ENCODE data around the gene MUSK.

DNA sequence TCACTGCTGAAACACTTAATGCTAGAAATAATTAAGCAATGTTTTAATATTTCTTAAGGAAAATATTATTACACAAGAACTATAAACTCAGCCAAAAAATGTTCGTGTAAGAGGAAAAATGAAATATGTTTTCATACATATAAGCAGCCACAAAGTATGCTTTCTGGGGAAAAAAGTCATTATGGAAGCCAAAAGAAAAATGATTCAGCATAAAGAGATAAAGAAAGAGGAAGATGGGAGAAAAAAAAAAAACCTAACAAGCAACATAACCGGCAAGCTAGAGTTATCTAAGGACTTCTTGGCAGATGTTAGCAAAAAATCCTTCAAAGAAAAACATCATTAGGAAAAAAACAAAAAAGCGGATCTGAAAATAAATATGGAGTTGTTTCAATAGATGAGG lies 179.1 kb downstream of the MUSK start:
- no peak for TF ChIP-seq EZH2 (IDR thresholded peaks at IDR 0.05; ENCODE audit: low read depth, unreplicated experiment)
- TF ChIP-seq CTCF (conservative IDR thresholded peaks at IDR 0.05; ENCODE audit: low read depth in 2 of 2): no peak
- no peak for TF ChIP-seq EZH2phosphoT487 (IDR thresholded peaks at IDR 0.05; ENCODE audit: unreplicated experiment)
- TF ChIP-seq POLR2AphosphoS5 (IDR thresholded peaks at IDR 0.05; ENCODE audit: low read depth): no peak
- no peak for TF ChIP-seq ZNF114 (CRISPR knock-in tag; IDR thresholded peaks at IDR 0.05)
- no peak for TF ChIP-seq ZNF331 (CRISPR knock-in tag; IDR thresholded peaks at IDR 0.05; ENCODE audit: low read depth)
- TF ChIP-seq, protein P1, sequence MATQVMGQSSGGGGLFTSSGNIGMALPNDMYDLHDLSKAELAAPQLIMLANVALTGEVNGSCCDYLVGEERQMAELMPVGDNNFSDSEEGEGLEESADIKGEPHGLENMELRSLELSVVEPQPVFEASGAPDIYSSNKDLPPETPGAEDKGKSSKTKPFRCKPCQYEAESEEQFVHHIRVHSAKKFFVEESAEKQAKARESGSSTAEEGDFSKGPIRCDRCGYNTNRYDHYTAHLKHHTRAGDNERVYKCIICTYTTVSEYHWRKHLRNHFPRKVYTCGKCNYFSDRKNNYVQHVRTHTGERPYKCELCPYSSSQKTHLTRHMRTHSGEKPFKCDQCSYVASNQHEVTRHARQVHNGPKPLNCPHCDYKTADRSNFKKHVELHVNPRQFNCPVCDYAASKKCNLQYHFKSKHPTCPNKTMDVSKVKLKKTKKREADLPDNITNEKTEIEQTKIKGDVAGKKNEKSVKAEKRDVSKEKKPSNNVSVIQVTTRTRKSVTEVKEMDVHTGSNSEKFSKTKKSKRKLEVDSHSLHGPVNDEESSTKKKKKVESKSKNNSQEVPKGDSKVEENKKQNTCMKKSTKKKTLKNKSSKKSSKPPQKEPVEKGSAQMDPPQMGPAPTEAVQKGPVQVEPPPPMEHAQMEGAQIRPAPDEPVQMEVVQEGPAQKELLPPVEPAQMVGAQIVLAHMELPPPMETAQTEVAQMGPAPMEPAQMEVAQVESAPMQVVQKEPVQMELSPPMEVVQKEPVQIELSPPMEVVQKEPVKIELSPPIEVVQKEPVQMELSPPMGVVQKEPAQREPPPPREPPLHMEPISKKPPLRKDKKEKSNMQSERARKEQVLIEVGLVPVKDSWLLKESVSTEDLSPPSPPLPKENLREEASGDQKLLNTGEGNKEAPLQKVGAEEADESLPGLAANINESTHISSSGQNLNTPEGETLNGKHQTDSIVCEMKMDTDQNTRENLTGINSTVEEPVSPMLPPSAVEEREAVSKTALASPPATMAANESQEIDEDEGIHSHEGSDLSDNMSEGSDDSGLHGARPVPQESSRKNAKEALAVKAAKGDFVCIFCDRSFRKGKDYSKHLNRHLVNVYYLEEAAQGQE (IDR thresholded peaks at IDR 0.05; ENCODE audit: unreplicated experiment): no peak

Data from GM23338 (cell line).